ENCODE data around the gene LAMA2.

DNA sequence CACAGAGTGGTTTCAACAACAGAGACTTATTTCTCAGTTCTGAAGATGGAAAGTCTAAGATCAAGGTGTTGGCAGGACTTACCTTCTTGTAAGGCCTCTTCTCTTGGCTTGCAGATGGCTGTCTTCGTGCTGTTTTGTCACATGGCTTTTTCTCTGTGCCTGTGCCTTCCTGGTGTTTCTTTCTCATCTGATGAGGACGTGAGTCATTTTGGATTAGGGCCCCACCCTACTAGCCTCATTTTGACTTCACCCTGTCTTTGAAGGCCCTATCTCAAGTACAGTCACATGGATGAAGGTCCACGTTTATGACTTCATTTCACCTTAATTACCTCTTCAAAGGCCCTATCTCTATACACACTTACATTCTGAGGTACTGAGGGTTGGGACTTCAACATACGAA, 41.4 kb upstream of the LAMA2 start:
- no peak for TF ChIP-seq POLR2AphosphoS5 (IDR thresholded peaks at IDR 0.05; ENCODE audit: low read depth)
- TF ChIP-seq, protein P1, sequence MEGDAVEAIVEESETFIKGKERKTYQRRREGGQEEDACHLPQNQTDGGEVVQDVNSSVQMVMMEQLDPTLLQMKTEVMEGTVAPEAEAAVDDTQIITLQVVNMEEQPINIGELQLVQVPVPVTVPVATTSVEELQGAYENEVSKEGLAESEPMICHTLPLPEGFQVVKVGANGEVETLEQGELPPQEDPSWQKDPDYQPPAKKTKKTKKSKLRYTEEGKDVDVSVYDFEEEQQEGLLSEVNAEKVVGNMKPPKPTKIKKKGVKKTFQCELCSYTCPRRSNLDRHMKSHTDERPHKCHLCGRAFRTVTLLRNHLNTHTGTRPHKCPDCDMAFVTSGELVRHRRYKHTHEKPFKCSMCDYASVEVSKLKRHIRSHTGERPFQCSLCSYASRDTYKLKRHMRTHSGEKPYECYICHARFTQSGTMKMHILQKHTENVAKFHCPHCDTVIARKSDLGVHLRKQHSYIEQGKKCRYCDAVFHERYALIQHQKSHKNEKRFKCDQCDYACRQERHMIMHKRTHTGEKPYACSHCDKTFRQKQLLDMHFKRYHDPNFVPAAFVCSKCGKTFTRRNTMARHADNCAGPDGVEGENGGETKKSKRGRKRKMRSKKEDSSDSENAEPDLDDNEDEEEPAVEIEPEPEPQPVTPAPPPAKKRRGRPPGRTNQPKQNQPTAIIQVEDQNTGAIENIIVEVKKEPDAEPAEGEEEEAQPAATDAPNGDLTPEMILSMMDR (conservative IDR thresholded peaks at IDR 0.05; ENCODE audit: low read depth in 2 of 2), result no peak
- TF ChIP-seq CREB1 (CRISPR knock-in tag; IDR thresholded peaks at IDR 0.05; ENCODE audit: low read depth), result no peak
- TF ChIP-seq EZH2 (IDR thresholded peaks at IDR 0.05; ENCODE audit: low read depth, unreplicated experiment), result no peak
- no peak for TF ChIP-seq ZNF114 (CRISPR knock-in tag; IDR thresholded peaks at IDR 0.05)
- TF ChIP-seq, protein P2, sequence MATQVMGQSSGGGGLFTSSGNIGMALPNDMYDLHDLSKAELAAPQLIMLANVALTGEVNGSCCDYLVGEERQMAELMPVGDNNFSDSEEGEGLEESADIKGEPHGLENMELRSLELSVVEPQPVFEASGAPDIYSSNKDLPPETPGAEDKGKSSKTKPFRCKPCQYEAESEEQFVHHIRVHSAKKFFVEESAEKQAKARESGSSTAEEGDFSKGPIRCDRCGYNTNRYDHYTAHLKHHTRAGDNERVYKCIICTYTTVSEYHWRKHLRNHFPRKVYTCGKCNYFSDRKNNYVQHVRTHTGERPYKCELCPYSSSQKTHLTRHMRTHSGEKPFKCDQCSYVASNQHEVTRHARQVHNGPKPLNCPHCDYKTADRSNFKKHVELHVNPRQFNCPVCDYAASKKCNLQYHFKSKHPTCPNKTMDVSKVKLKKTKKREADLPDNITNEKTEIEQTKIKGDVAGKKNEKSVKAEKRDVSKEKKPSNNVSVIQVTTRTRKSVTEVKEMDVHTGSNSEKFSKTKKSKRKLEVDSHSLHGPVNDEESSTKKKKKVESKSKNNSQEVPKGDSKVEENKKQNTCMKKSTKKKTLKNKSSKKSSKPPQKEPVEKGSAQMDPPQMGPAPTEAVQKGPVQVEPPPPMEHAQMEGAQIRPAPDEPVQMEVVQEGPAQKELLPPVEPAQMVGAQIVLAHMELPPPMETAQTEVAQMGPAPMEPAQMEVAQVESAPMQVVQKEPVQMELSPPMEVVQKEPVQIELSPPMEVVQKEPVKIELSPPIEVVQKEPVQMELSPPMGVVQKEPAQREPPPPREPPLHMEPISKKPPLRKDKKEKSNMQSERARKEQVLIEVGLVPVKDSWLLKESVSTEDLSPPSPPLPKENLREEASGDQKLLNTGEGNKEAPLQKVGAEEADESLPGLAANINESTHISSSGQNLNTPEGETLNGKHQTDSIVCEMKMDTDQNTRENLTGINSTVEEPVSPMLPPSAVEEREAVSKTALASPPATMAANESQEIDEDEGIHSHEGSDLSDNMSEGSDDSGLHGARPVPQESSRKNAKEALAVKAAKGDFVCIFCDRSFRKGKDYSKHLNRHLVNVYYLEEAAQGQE (IDR thresholded peaks at IDR 0.05; ENCODE audit: unreplicated experiment), result no peak
- no peak for TF ChIP-seq EZH2phosphoT487 (IDR thresholded peaks at IDR 0.05; ENCODE audit: unreplicated experiment)
- TF ChIP-seq STAT1 (IDR thresholded peaks at IDR 0.05; ENCODE audit: unreplicated experiment), result no peak
- TF ChIP-seq, protein P3, sequence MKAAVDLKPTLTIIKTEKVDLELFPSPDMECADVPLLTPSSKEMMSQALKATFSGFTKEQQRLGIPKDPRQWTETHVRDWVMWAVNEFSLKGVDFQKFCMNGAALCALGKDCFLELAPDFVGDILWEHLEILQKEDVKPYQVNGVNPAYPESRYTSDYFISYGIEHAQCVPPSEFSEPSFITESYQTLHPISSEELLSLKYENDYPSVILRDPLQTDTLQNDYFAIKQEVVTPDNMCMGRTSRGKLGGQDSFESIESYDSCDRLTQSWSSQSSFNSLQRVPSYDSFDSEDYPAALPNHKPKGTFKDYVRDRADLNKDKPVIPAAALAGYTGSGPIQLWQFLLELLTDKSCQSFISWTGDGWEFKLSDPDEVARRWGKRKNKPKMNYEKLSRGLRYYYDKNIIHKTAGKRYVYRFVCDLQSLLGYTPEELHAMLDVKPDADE (IDR thresholded peaks at IDR 0.05), result no peak
